H9 (cell line): Measurements from ENCODE around the gene GPD1L. TPM values are rescaled to one million over a fixed set of nuclear protein-coding genes. Genes with fewer than 3 reads are reported as not detected.

Experiments used
- DNase-seq: peaks from one replicate; pipeline ENCODE4 v3.0.0-alpha.2; 2017
- H2AFZ ChIP-seq: one replicate; pipeline ENCODE4 v1.6.1; 2013; ENCODE audit warnings: mild to moderate bottlenecking, low read length, control low read depth, moderate library complexity
- H2AK5ac ChIP-seq: 2 replicates; pipeline ENCODE4 v1.6.1; 2013; ENCODE audit warnings: low read length, control low read depth, mixed read lengths; ENCODE audit not compliant: insufficient read length
- H2BK120ac ChIP-seq: one replicate; pipeline ENCODE4 v1.6.1; 2013; ENCODE audit warnings: low read depth, mild to moderate bottlenecking, low read length, control low read depth, inconsistent platforms; ENCODE audit not compliant: poor library complexity, severe bottlenecking
- H2BK12ac ChIP-seq: 2 replicates; pipeline ENCODE4 v1.6.1; 2013; ENCODE audit warnings: low read length, control low read depth, mixed read lengths, low read depth; ENCODE audit not compliant: insufficient read length
- H2BK15ac ChIP-seq: 2 replicates; pipeline ENCODE4 v1.6.1; 2013; ENCODE audit warnings: low read depth, low read length, control low read depth
- H2BK20ac ChIP-seq: one replicate; pipeline ENCODE4 v1.6.1; 2013; ENCODE audit warnings: low read depth, mild to moderate bottlenecking, low read length, control low read depth, inconsistent platforms; ENCODE audit not compliant: poor library complexity, severe bottlenecking
- H2BK5ac ChIP-seq: 2 replicates; pipeline ENCODE4 v1.6.1; 2013; ENCODE audit warnings: low read length, control low read depth, mixed read lengths; ENCODE audit not compliant: insufficient read length
- H3K14ac ChIP-seq: 2 replicates; pipeline ENCODE4 v1.6.1; 2013; ENCODE audit warnings: low read length, control low read depth; ENCODE audit not compliant: insufficient read depth
- H3K18ac ChIP-seq: 2 replicates; pipeline ENCODE4 v1.6.1; 2013; ENCODE audit warnings: low read depth, mild to moderate bottlenecking, mixed read lengths, low read length, control low read depth; ENCODE audit not compliant: insufficient read length
- H3K23ac ChIP-seq: 2 replicates; pipeline ENCODE4 v1.6.1; 2013; ENCODE audit warnings: low read length, control low read depth, mixed read lengths, low read depth; ENCODE audit not compliant: insufficient read length
- H3K23me2 ChIP-seq: 2 replicates; pipeline ENCODE4 v1.6.1; 2013; ENCODE audit warnings: low read depth, mild to moderate bottlenecking, mixed read lengths, low read length, control low read depth; ENCODE audit not compliant: insufficient read length, poor library complexity, severe bottlenecking
- H3K27ac ChIP-seq: 2 replicates; pipeline ENCODE4 v1.5.1; 2013; ENCODE audit warnings: low read length, control low read depth, mixed read lengths, low read depth; ENCODE audit not compliant: insufficient read length
- H3K27me3 ChIP-seq: 2 replicates; pipeline ENCODE4 v1.6.1; 2013; ENCODE audit warnings: low read length, control low read depth, inconsistent platforms; ENCODE audit not compliant: insufficient read depth
- H3K4ac ChIP-seq: 2 replicates; pipeline ENCODE4 v1.6.1; 2013; ENCODE audit warnings: low read depth, mild to moderate bottlenecking, control low read depth, inconsistent platforms, low read length, moderate library complexity
- H3K4me1 ChIP-seq: 2 replicates; pipeline ENCODE4 v1.6.1; 2013; ENCODE audit warnings: low read length, control low read depth, inconsistent platforms; ENCODE audit not compliant: insufficient read depth
- H3K4me2 ChIP-seq: 2 replicates; pipeline ENCODE4 v1.6.1; 2013; ENCODE audit warnings: low read length, control low read depth, mixed read lengths; ENCODE audit not compliant: insufficient read length, insufficient read depth
- H3K56ac ChIP-seq: 2 replicates; pipeline ENCODE4 v1.6.1; 2013; ENCODE audit warnings: low read depth, mild to moderate bottlenecking, mixed read lengths, low read length, control low read depth; ENCODE audit not compliant: insufficient read length
- H3K79me1 ChIP-seq: 2 replicates; pipeline ENCODE4 v1.6.1; 2013; ENCODE audit warnings: low read depth, mild to moderate bottlenecking, moderate library complexity, low read length, control low read depth, inconsistent platforms; ENCODE audit not compliant: insufficient read depth, poor library complexity, severe bottlenecking
- H3K79me2 ChIP-seq: 2 replicates; pipeline ENCODE4 v1.6.1; 2013; ENCODE audit warnings: low read length, control low read depth, inconsistent platforms; ENCODE audit not compliant: insufficient read depth
- H3K9ac ChIP-seq: 2 replicates; pipeline ENCODE4 v1.6.1; 2013; ENCODE audit warnings: low read length, control low read depth, mixed read lengths; ENCODE audit not compliant: insufficient read length; ENCODE audit errors: extremely low read depth
- H3K9me3 ChIP-seq: one replicate; pipeline ENCODE4 v1.6.1; 2013; ENCODE audit warnings: low read depth, low read length, inconsistent platforms; ENCODE audit not compliant: control insufficient read depth
- H3T11ph ChIP-seq: one replicate; pipeline ENCODE4 v1.6.1; 2013; ENCODE audit warnings: mild to moderate bottlenecking, low read length, control low read depth, inconsistent platforms
- H4K20me1 ChIP-seq: one replicate; pipeline ENCODE4 v1.6.1; 2013; ENCODE audit not compliant: control insufficient read depth, insufficient read length, insufficient read depth
- H4K5ac ChIP-seq: 2 replicates; pipeline ENCODE4 v1.6.1; 2013; ENCODE audit warnings: low read depth, mild to moderate bottlenecking, mixed read lengths, low read length, control low read depth; ENCODE audit not compliant: insufficient read length
- H4K8ac ChIP-seq: replicated peaks from 2 replicates; pipeline ENCODE4 v1.6.1; 2013; ENCODE audit warnings: low read length, control low read depth, mixed read lengths, low read depth; ENCODE audit not compliant: insufficient read length
- H4K91ac ChIP-seq: 2 replicates; pipeline ENCODE4 v1.6.1; 2013; ENCODE audit warnings: low read depth, mild to moderate bottlenecking, moderate library complexity, mixed read lengths, low read length, control low read depth; ENCODE audit not compliant: insufficient read length
- H3K27ac Mint-ChIP-seq, 3 experiments: 2 replicates in 2 of 3; 3 replicates in 1 of 3; pipeline ENCODE4 v1.8.0; 2020 to 2021; ENCODE audit warnings: mixed read lengths in 3 of 3, mild to moderate bottlenecking in 1 of 3, moderate library complexity in 1 of 3
- H3K27me3 Mint-ChIP-seq: 2 replicates; pipeline ENCODE4 v1.8.0; 2021; ENCODE audit warnings: low read depth, mild to moderate bottlenecking, moderate library complexity, mixed read lengths
- H3K36me3 Mint-ChIP-seq, 3 experiments: 2 replicates in 2 of 3; 3 replicates in 1 of 3; pipeline ENCODE4 v1.8.0; 2020 to 2021; ENCODE audit warnings: low read depth in 3 of 3, mixed read lengths in 3 of 3; ENCODE audit not compliant: insufficient read depth in 1 of 3
- H3K4me1 Mint-ChIP-seq, 2 experiments: 2 replicates each; pipeline ENCODE4 v1.8.0; 2020; ENCODE audit warnings: mixed read lengths in 2 of 2
- H3K4me3 Mint-ChIP-seq, 2 experiments: 2 replicates in 1 of 2; 3 replicates in 1 of 2; pipeline ENCODE4 v1.8.0; 2020 to 2021; ENCODE audit warnings: mild to moderate bottlenecking in 2 of 2, mixed read lengths in 2 of 2, moderate library complexity in 1 of 2
- H3K9me3 Mint-ChIP-seq, 2 experiments: 2 replicates in 1 of 2; 3 replicates in 1 of 2; pipeline ENCODE4 v1.8.0; 2020; ENCODE audit warnings: mild to moderate bottlenecking in 2 of 2, mixed read lengths in 2 of 2, moderate library complexity in 1 of 2
- CTCF ChIP-seq: fragments of 200-600 bp; sonication (generic); conservative IDR thresholded peaks from 3 replicates; pipeline ENCODE4 v1.8.0; 2021; ENCODE audit warnings: antibody characterized with exemption, mild to moderate bottlenecking
- WGBS: extraction: QIAGEN DNeasy Blood & Tissue Kit; methylation state at CpG from one replicate; pipeline ENCODE4 v1.1.7; 2013; ENCODE audit warnings: missing lambda C conversion rate, low lambda C conversion rate, mixed read lengths; ENCODE audit not compliant: insufficient read length; ENCODE audit errors: extremely low coverage; 5-methylcytosine and 5-hydroxymethylcytosine counted together
- total RNA-seq: library from RNA; stranded (reverse); gene quantifications from 2 replicates; pipeline ENCODE4 v1.2.1, GENCODE V29; 2021

GPD1L gene
- total RNA-seq, 1 experiment from 2014 or later, result 3.7 TPM

- DNase-seq, result no peak
- no peak overlapping the region for H3K4me3 Mint-ChIP-seq
- Histone ChIP-seq H3K27me3 (no peaks in the 10 kb centered on the region), H3K79me1 (no peaks in the 10 kb centered on the region), H3T11ph (no peak overlapping the region), H3K23me2 (no peaks in the 10 kb centered on the region), H2BK5ac (no peak overlapping the region), H3K4ac (no peak overlapping the region), H4K91ac (no peak overlapping the region), H4K20me1 (no peaks in the 10 kb centered on the region), H4K5ac (no peak overlapping the region), H2BK15ac (no peak overlapping the region), H3K9ac (no peak overlapping the region), H2BK120ac (no peak overlapping the region), H3K56ac (no peak overlapping the region), H3K4me2 (no peak overlapping the region), H3K27ac (no peak overlapping the region), H3K18ac (no peak overlapping the region), H3K79me2 (no peaks in the 10 kb centered on the region), H3K23ac (no peak overlapping the region), H2BK12ac (no peak overlapping the region), H2AK5ac (no peak overlapping the region), H4K8ac (no peak overlapping the region), H2AFZ (no peak overlapping the region), H3K4me1 (no peaks in the 10 kb centered on the region), H2BK20ac (no peak overlapping the region), H3K14ac (no peak overlapping the region), H3K9me3 (no peaks in the 10 kb centered on the region)
- no peak for TF ChIP-seq CTCF
- WGBS, result no CpG with 5 or more reads among the region's 7 CpGs
- peaks cover 10 to 17% of the 10 kb centered on the region in 2 experiments for H3K4me1 Mint-ChIP-seq
- H3K27me3 Mint-ChIP-seq, result peaks cover 2% of the 10 kb centered on the region
- H3K27ac Mint-ChIP-seq, result no peak overlapping the region
- H3K9me3 Mint-ChIP-seq, result no peaks in the 10 kb centered on the region
- no peaks in the 10 kb centered on the region for H3K36me3 Mint-ChIP-seq
Observed at GRCh38 chr3:32181365-32181764, 74.9 kb downstream of the GPD1L start.
